ENCODE measurements around the gene TMBIM6. TPM values are rescaled to one million over a fixed set of nuclear protein-coding genes. Genes with fewer than 3 reads are reported as not detected.
"Not testable (repeated sequence)": the region's sequence is repeated elsewhere in the genome, so short reads cannot be mapped to it uniquely, and the experiment has no call there.

The TMBIM6 gene
- total RNA-seq, 1 donor from 2014 or later: 433 TPM

DNA sequence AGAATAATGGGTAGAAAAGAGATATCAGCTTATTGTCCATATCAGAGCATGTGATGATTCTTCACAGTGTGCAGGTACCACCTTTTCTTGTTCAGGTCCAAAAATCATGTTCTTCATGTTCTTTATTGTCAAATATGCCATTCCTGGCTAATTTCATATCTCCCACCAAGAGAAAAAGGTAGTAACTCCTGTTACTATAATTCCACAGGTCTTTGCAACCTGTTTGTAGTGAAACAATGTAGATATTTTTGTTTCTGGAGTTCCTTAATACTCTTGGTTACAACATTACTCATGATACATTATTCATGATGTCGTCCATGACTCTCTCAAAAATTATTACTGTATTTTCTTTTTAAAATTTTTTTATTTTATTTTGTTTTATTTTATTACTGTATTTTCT is 11.3 kb upstream of the TMBIM6 start:
- no peak for DNase-seq

DNA sequence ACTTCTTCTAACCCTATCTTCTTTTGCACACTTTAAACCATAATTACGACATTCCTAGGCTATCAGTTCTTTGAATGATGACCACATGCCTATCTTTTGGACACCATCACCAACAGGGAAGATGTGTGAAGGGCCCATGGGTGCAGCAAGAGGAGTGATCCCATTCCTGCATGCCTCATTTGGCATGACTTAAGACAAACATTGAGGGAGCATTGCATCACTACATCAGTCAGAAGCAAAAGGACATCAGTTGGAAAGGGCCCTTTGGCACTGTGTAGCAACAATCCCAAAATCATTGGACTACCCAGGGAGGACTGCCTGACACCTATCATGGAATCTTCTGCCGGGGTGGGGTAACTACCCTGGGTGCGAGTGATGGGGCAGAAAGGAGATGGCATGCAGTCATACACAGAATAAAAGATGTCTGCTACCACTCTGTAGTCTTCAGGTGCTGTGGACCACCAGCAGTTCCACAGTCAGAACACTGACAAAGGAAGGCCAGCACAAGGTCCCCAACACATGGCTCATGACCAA is 10.7 kb upstream of the TMBIM6 start:
- DNase-seq: no peak

- no peak for DNase-seq
These were observed 7.9 kb upstream of the TMBIM6 start for GRCh38 chr12:49733219-49734017.

DNA sequence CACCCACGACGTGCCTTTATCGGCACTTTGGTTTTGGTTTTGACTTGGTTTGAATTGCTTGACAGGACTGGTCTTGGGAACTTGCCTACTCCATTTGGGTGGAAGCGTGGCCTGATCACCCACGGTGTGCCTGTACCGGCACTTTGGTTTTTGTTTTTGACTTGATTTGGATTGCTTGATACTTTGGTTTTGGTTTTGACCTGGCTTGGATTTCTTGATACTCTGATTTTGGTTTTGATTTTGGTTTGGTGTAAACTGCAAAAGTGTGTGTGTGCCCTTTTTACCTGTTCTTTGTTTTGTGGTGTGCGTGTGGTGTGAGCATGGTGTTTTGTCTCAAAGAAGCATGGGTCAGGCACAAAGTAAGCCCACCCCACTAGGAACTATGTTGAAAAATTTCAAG is 6.5 kb upstream of the TMBIM6 start:
- DNase-seq: not testable (repeated sequence)

DNA sequence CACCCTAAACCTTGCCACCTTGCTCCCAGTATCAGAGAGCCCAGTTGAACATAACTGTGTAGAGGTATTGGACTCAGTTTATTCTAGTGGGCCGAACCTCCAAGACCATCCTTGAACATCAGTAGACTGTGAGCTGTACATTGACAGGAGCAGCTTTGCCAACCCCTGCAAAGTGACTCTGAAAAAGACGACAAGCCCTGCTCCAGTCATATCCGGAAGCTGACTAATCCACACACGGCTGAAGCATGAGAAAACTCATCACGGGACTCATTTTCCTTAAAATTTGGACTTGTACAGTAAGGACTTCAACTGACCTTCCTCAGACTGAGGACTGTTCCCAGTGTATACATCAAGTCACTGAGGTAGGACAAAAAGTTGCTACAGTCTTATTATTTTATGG is 2.6 kb upstream of the TMBIM6 start:
- DNase-seq: peak; percentile 79

GRCh38 chr12:49740277-49740676 is 1.1 kb upstream of the TMBIM6 start:
- not testable (repeated sequence) for DNase-seq

DNA sequence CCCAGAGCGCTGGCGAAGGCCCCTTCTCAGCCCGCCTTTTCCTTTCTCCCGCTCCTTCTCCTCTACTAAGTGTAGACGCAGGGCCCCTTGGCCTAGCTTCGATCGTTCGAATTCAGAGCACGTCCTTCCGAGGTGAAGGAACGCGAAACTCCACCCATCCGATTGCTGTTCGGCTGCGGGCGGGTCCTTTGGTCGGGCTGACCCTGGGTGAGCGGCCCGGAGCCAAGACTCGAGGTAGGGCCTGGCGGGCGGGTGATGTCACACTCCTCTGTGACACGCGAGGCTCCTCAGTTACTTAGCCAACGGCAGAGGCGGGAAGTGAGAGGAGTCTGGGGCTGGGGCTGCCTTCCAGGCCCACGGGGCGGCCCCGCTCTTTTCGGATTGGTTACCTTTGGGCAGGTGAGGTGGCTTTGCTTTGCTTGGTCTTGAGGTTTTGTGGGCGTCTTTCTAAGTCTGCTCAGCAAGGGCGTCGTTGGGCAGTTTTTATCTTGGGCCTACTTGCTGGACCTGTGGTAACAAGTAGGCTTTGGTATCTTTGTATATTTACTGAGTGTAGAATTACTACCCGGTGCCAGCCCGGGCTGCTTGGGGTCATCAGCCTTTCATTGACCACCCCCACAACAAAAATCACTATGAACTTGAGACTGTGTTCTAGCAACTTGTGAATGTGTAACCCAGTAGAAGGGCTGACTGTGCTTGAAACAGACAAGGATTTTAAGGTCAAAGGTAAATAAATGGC is 694 bp downstream of the TMBIM6 start:
- peak; percentile 91 for DNase-seq

- no peak for DNase-seq
These were observed 3.1 kb downstream of the TMBIM6 start for GRCh38 chr12:49744363-49744885.

DNA sequence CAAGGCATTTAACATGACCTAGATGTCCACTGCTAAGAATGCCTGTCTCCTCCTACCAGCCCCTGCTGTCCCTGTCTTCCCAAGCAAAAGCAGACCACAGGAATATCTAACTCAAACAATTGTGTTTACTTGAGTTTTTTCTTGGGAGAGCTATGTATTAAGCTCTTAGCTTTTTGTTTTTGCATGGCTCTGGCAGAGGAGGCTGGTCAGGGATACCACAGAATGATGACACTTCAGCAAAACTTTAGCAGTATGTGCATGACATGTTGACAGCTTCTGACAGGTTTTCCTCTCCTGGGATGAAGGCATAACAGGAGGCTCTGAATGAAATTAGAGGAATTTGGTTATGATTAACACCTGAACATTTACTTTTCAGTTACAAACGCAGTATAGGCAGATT is 6.9 kb downstream of the TMBIM6 start:
- no peak for DNase-seq

DNA sequence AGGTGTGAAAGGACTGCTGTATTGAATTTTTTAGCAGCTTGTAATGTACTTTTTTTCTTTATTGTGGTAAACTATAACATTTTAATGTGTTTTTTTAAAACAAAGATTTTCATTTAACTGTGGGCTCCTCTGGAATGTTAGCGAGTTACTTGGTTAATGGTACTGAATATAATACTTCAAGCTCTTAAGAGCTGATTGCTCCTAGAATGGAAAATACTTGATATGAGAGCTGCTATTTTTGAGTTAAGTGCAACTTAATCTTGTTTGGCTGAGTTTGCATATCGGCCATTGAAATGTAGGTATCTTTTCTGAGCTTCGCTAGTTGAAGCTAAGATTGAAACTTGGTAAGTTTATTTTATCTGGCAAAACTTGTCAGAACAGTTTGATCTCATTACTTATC is 7.4 kb downstream of the TMBIM6 start:
- no peak for DNase-seq

DNA sequence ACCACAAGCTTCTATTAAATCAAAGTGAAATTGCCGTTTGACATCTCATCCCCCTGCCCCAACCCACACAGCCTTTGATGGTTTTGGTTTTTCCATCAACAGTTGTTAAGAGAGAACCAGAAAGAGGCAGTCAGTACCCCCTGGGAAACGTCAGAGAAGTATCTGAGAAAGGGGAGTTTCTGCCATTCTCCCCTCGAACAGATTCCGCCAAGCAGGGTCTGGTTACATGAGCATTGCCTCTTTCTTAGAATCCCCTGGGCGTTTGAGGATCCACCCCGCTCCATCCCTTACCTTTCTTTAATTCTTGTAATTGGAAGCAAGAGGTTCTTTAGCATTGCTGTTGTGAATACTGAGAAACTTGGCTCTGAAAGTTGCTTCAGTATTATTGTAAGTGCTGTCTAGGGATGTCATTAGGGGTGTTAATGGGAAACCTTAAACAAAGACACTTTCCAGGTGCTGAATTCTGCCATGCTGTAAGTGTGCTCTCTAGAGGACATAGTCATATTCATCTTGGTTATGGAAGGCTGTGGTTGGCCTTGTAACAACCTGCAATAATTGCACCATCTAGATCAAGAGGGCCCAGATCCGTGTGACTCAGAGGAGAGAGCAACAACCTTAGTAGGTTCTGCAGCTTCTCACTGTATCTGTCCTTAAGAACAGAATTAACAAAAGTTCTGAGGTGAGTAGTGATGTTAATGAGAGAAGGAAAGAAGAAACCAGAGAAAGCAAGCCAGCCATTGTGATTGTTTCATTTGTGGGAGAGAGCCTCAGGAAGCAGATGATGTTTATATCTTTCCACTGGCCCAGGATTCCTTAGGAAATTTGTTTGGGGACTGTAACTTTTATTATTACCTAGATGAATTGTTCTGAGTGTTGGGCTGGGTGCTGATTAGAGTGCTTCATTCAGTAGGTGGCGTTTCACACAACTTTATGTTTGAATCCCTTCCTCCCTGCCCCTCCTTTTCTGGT is 9.0 kb downstream of the TMBIM6 start:
- DNase-seq: peak; percentile 41

GRCh38 chr12:49750996-49751393 is 9.6 kb downstream of the TMBIM6 start:
- DNase-seq: no peak

GRCh38 chr12:49761677-49762467 is 20.5 kb downstream of the TMBIM6 start:
- DNase-seq: no peak

- no peak for DNase-seq
These were observed 21.1 kb downstream of the TMBIM6 start for GRCh38 chr12:49762468-49762847.

GRCh38 chr12:49763006-49763591 is 21.7 kb downstream of the TMBIM6 start:
- peak; percentile 93 for DNase-seq

- no peak for DNase-seq
These were observed 22.8 kb downstream of the TMBIM6 start for GRCh38 chr12:49764126-49764525.

DNA sequence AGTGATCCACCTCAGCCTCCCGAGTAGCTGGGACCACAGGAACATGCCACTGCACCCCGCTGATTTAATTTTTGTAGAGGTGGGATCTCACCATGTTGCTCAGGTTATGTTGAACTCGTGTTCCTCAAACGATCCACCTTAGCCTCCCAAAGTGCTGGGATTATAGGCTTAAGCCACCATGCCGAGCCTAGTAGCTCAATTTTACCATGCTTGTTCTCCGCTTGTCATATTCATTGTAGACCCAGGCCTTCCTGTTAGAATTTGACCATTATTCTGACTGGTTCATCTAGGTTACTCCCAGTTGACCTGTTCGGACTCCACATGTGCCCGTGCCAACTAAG is 24.7 kb downstream of the TMBIM6 start:
- DNase-seq: no peak

GRCh38 chr12:49767333-49767732 is 26.0 kb downstream of the TMBIM6 start:
- no peak for DNase-seq

DNA sequence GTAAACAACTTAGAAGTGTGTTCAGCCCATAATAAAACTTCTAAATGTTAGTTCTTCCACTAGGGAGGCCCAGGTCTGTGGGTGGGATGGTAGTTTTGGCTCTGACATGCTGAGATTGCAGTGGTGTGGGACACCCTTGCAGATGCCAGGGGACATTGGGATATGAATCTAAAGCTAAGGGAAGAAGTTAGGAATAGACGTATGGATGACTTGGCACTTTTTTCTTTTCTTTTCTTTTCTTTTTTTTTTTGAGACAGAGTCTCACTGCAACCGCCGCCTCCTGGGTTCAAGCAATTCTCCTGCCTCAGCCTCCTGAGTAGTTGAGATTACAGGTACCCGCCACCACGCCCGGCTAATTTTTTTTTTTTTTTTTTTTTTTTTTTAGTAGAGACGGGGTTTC is 31.7 kb downstream of the TMBIM6 start:
- DNase-seq: not testable (repeated sequence)

- peak; percentile 88 for DNase-seq
These were observed 35.1 kb downstream of the TMBIM6 start for GRCh38 chr12:49776413-49776812.

- DNase-seq: no peak
These were observed 35.5 kb downstream of the TMBIM6 start for GRCh38 chr12:49776858-49777257.
